OCI-LY7 (cell line): ENCODE data around the gene PRKN. TPM values are rescaled to one million over a fixed set of nuclear protein-coding genes. Genes with fewer than 3 reads are reported as not detected.

Experiments
- BruUV-seq: library from RNA; stranded (reverse); fragments of 400-500 nt; replicated peaks from 2 replicates; lab custom pipeline; 2021; lab: Mats Ljungman, UMichigan
- CTCF ChIA-PET: fragments of 300-600 bp; sonication (Branson Sonifier 250); formaldehyde crosslinking; loops from one replicate; lab custom pipeline; 2022; ENCODE audit warnings: antibody characterized with exemption; ENCODE audit not compliant: unreplicated experiment; lab: Charles Lee
- POLR2A ChIA-PET: fragments of 300-600 bp; sonication (Branson Sonifier 250); formaldehyde crosslinking; loops from one replicate; lab custom pipeline; 2022; ENCODE audit warnings: antibody characterized with exemption; lab: Charles Lee
- DNase-seq: peaks from one replicate; pipeline ENCODE4 v3.0.0-alpha.2; 2015; ENCODE audit warnings: low spot score
- H2AFZ ChIP-seq: fragments of 200-600 bp; sonication (generic), shearing (Covaris generic); 2 replicates; pipeline ENCODE4 v1.6.1; 2014; ENCODE audit warnings: mild to moderate bottlenecking, antibody characterized with exemption, low read length, moderate library complexity
- H3K27ac ChIP-seq: fragments of 200-600 bp; sonication (generic); 2 replicates; pipeline ENCODE4 v1.5.1; 2014; ENCODE audit warnings: mixed run types, low read depth, mild to moderate bottlenecking, moderate library complexity, low read length, inconsistent platforms; ENCODE audit not compliant: poor library complexity, severe bottlenecking
- H3K36me3 ChIP-seq: fragments of 200-600 bp; sonication (generic); 2 replicates; pipeline ENCODE4 v1.6.1; 2014; ENCODE audit warnings: mild to moderate bottlenecking, antibody characterized with exemption, low read length, moderate library complexity, mixed read lengths; ENCODE audit not compliant: insufficient read depth
- H3K4me1 ChIP-seq: fragments of 200-600 bp; sonication (generic); 2 replicates; pipeline ENCODE4 v1.5.1; 2014; ENCODE audit warnings: mild to moderate bottlenecking, low read length; ENCODE audit not compliant: insufficient read depth, poor library complexity, severe bottlenecking
- H3K4me2 ChIP-seq: fragments of 200-600 bp; sonication (generic); 2 replicates; pipeline ENCODE4 v1.6.1; 2014; ENCODE audit warnings: mild to moderate bottlenecking, low read length
- H3K4me3 ChIP-seq: fragments of 200-600 bp; sonication (generic); 2 replicates; pipeline ENCODE4 v1.5.1; 2014; ENCODE audit warnings: mild to moderate bottlenecking, low read depth, low read length; ENCODE audit not compliant: poor library complexity, severe bottlenecking
- H3K79me2 ChIP-seq: fragments of 200-600 bp; sonication (generic); 2 replicates; pipeline ENCODE4 v1.6.1; 2016; ENCODE audit warnings: low read depth, mild to moderate bottlenecking, low read length, moderate library complexity, mixed read lengths; ENCODE audit not compliant: insufficient read depth
- H3K9me2 ChIP-seq: fragments of 200-600 bp; sonication (generic); 2 replicates; pipeline ENCODE4 v1.6.1; 2016; ENCODE audit warnings: mild to moderate bottlenecking, low read length, mixed read lengths; ENCODE audit not compliant: insufficient read depth
- H3K9me3 ChIP-seq: fragments of 200-600 bp; sonication (generic); 2 replicates; pipeline ENCODE4 v1.6.1; 2014; ENCODE audit warnings: mild to moderate bottlenecking, mixed run types, low read length, mixed read lengths
- H4K20me1 ChIP-seq: fragments of 200-600 bp; sonication (generic); 2 replicates; pipeline ENCODE4 v1.6.1; 2014; ENCODE audit warnings: mild to moderate bottlenecking, antibody characterized with exemption, low read length, moderate library complexity, mixed read lengths; ENCODE audit not compliant: insufficient read depth
- EZH2phosphoT487 ChIP-seq: fragments of 200-600 bp; sonication (generic); IDR thresholded peaks from 2 replicates; pipeline ENCODE4 v1.6.1; 2018; ENCODE audit warnings: low read depth, borderline replicate concordance, mild to moderate bottlenecking, mixed run types, antibody characterized with exemption, low read length, moderate library complexity, mixed read lengths
- intact Hi-C: fragments of 100-400 bp; cut with micrococcal nuclease; formaldehyde crosslinking; loops from one replicate; pipeline ENCODE4 v1.10.0; 2022; ENCODE audit not compliant: unreplicated experiment
- total RNA-seq, 2 experiments: library from RNA; depleted of rRNA in 1 of 2; stranded (reverse); fragments of >200 nt in 1 of 2; shearing (Covaris generic) in 1 of 2; gene quantifications; 2 replicates each; pipeline ENCODE4 v1.2.3, GENCODE V29; 2014 to 2022
- TF ChIP-seq, protein P1 (sequence below): fragments of 200-600 bp; sonication (generic); conservative IDR thresholded peaks from 2 replicates; pipeline ENCODE4 v1.5.1; 2014; ENCODE audit warnings: mild to moderate bottlenecking, antibody characterized with exemption, low read length, moderate library complexity, mixed read lengths

The PRKN gene
- total RNA-seq, 2 experiments from 2014 or later: 1.3 to 2.0 TPM

DNA sequence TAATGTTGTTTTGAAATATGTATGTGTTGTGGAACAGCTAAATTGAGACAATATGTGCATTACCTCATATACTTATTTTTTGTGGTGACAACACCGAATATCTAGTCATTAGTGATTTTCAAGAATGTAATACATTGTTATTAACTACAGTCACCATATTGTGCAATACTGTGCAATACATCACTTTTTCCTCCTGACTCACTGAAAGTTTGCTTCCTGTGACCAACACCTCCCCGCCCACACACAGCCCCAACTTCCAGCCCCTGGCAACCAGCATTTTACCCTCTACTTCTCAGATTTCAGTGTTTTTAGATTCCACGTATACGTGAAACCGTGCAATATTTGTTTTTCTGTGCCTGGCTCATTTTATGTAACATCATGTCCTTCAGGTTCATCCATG, 627.9 kb downstream of the PRKN start:
- Histone ChIP-seq H3K4me1 (no peaks in the 10 kb centered on the region), H3K27ac (no peak overlapping the region), H3K9me2 (no peaks in the 10 kb centered on the region), H3K79me2 (no peaks in the 10 kb centered on the region), H3K4me2 (no peak overlapping the region), H3K9me3 (no peaks in the 10 kb centered on the region), H3K4me3 (no peak overlapping the region), H4K20me1 (no peaks in the 10 kb centered on the region), H2AFZ (no peak overlapping the region), H3K36me3 (no peaks in the 10 kb centered on the region)
- no peak for DNase-seq
- ChIA-PET POLR2A (no interaction called here), CTCF (no interaction called here)
- no peak for TF ChIP-seq EZH2phosphoT487
- TF ChIP-seq, protein P1, sequence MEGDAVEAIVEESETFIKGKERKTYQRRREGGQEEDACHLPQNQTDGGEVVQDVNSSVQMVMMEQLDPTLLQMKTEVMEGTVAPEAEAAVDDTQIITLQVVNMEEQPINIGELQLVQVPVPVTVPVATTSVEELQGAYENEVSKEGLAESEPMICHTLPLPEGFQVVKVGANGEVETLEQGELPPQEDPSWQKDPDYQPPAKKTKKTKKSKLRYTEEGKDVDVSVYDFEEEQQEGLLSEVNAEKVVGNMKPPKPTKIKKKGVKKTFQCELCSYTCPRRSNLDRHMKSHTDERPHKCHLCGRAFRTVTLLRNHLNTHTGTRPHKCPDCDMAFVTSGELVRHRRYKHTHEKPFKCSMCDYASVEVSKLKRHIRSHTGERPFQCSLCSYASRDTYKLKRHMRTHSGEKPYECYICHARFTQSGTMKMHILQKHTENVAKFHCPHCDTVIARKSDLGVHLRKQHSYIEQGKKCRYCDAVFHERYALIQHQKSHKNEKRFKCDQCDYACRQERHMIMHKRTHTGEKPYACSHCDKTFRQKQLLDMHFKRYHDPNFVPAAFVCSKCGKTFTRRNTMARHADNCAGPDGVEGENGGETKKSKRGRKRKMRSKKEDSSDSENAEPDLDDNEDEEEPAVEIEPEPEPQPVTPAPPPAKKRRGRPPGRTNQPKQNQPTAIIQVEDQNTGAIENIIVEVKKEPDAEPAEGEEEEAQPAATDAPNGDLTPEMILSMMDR: no peak
- intact Hi-C loops: no loop called here
- BruUV-seq: no TSS peak

DNA sequence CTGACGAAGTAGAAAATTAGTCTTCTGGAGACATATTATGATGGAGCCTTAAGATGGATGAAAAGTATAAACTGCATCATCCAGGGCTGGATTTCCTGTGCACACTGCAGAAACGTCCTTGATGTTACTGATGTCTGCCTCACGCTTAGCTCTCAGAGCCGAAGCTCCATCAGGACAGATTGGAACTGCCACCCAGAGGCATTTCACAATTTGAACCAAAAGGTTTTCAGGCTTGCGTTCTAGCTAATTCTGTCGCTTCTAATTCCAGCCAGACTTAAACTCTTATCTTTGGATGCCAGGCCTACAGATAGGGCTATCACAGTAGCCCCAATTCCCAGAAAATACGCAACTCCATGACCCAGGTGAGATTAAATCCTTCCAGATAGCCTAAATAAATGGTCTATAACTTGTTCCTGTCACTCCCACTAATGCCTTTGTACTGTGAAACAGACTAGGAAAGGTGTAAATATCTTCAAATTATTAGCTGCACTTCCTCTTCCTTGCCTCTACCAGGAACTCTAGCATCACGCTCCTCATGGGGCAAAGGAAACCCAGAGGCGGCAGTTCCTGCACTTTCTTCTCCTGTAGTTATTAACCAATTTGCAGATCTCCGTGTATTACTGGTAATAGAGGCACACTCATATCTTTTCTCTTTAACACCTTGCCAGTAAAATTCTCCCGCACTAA, 634.6 kb downstream of the PRKN start:
- DNase-seq: no peak
- no peaks in the 10 kb centered on the region for H3K9me3 ChIP-seq
- no peaks in the 10 kb centered on the region for H3K36me3 ChIP-seq
- ChIA-PET CTCF (no interaction called here), POLR2A (no interaction called here)
- no peaks in the 10 kb centered on the region for H3K79me2 ChIP-seq
- H3K4me2 ChIP-seq: no peak overlapping the region
- no peak overlapping the region for H3K27ac ChIP-seq
- intact Hi-C loops: no loop called here
- no peak for TF ChIP-seq EZH2phosphoT487
- TF ChIP-seq, protein P1: no peak
- H2AFZ ChIP-seq: no peak overlapping the region
- H3K4me1 ChIP-seq: no peaks in the 10 kb centered on the region
- no peaks in the 10 kb centered on the region for H3K9me2 ChIP-seq
- no peaks in the 10 kb centered on the region for H4K20me1 ChIP-seq
- H3K4me3 ChIP-seq: no peak overlapping the region
- BruUV-seq: no TSS peak

DNA sequence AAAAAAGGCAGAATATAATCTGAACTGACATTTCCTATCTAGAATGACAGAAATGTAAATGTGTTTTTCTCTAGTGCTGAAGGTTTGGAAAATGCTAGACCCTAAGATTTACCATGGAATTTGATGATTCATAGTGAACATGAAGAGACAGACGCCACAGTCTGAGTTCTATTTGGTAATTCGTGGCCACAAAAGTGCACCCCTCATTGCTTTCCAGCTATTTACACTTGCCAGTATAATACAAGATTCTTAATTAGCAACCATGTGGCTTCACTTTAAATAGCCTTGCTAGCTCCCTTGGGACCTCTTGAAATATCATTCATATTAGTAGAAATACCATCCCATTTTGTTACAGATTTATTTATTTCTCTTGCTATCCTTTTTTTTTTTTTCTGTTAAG, 636.8 kb downstream of the PRKN start:
- Histone ChIP-seq H3K4me1 (no peaks in the 10 kb centered on the region), H2AFZ (no peak overlapping the region), H3K27ac (no peak overlapping the region), H3K9me3 (no peaks in the 10 kb centered on the region), H3K9me2 (no peaks in the 10 kb centered on the region), H3K79me2 (no peaks in the 10 kb centered on the region), H3K4me2 (no peak overlapping the region), H4K20me1 (no peaks in the 10 kb centered on the region), H3K36me3 (no peaks in the 10 kb centered on the region), H3K4me3 (no peak overlapping the region)
- CTCF ChIA-PET: no interaction called here
- DNase-seq: no peak
- TF ChIP-seq, protein P1: no peak
- TF ChIP-seq EZH2phosphoT487: no peak
- POLR2A ChIA-PET: interaction anchor here (0.7 kb wide), 1 partner anchor 817 kb away, joined by 3 read pairs; no protein-coding TSS in a partner anchor
- no TSS peak for BruUV-seq
- intact Hi-C loops: no loop called here
